ENCODE results near the gene RPS15. TPM values are rescaled to one million over a fixed set of nuclear protein-coding genes. Genes with fewer than 3 reads are reported as not detected.

The RPS15 gene
- total and polyA plus RNA-seq, 2 of the 13 experiments (the other 11 are each of a cell fraction or from before 2014, with no cell fraction given), result 695 to 1,411 TPM

GRCh38 chr19:1457031-1457739 is 19.0 kb downstream of the RPS15 start (continued):
- TF ChIP-seq, protein P1, sequence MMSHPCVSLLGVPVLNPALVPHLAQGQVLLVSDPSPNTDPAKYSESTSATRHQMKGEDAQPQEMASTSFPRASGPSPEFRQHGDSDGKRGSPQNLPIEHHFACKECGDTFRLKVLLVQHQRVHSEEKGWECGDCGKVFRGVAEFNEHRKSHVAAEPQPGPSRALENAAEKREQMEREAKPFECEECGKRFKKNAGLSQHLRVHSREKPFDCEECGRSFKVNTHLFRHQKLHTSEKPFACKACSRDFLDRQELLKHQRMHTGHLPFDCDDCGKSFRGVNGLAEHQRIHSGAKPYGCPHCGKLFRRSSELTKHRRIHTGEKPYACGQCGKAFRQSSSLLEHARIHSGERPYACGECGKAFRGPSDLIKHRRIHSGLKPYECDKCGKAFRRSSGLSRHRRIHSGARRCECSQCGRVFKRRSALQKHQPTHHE (CRISPR knock-in tag; IDR thresholded peaks at IDR 0.05; ENCODE audit: borderline replicate concordance), result no peak
- no peak for TF ChIP-seq ATAD3A (CRISPR knock-in tag; IDR thresholded peaks at IDR 0.05)
- no peak for TF ChIP-seq ZNF101 (CRISPR knock-in tag; IDR thresholded peaks at IDR 0.05; ENCODE audit: borderline replicate concordance, low read depth)
- TF ChIP-seq AGO1 (IDR thresholded peaks at IDR 0.05; ENCODE audit: low read depth, low read length, poor library complexity, severe bottlenecking), result peak; percentile 93
- TF ChIP-seq AHDC1 (CRISPR knock-in tag; IDR thresholded peaks at IDR 0.05; ENCODE audit: borderline replicate concordance), result no peak
- TF ChIP-seq ZNF33B (CRISPR knock-in tag; IDR thresholded peaks at IDR 0.05), result no peak
- TF ChIP-seq ZNF276 (CRISPR knock-in tag; IDR thresholded peaks at IDR 0.05; ENCODE audit: low read depth), result no peak
- TF ChIP-seq BCL3 (CRISPR knock-in tag; IDR thresholded peaks at IDR 0.05), result no peak
- no peak for TF ChIP-seq SNAI1 (CRISPR knock-in tag; IDR thresholded peaks at IDR 0.05; ENCODE audit: borderline replicate concordance)
- no peak for TF ChIP-seq HMG20A (CRISPR knock-in tag; IDR thresholded peaks at IDR 0.05; ENCODE audit: borderline replicate concordance)
- no peak for TF ChIP-seq FOXM1 (CRISPR knock-in tag; IDR thresholded peaks at IDR 0.05)
- TF ChIP-seq MXD4 (CRISPR knock-in tag; IDR thresholded peaks at IDR 0.05), result no peak
- TF ChIP-seq ELF3 (CRISPR knock-in tag; IDR thresholded peaks at IDR 0.05), result no peak
- no peak for TF ChIP-seq MTF2 (CRISPR knock-in tag; IDR thresholded peaks at IDR 0.05; ENCODE audit: borderline replicate concordance)
- 0 out of 2 replicates have a peak, but pooled peaks have one; percentile 52 for TF ChIP-seq ZNF749 (CRISPR knock-in tag; IDR thresholded peaks at IDR 0.05; ENCODE audit: borderline replicate concordance)
- TF ChIP-seq ELK4 (CRISPR knock-in tag; IDR thresholded peaks at IDR 0.05; ENCODE audit: borderline replicate concordance), result no peak
